HG03135 (cell line): ENCODE data around the gene TCF7L2.
"Not testable (repeated sequence)": the region's sequence is repeated elsewhere in the genome, so short reads cannot be mapped to it uniquely, and the experiment has no call there.

Experiments
- ATAC-seq: cut with Tn5 transposase; IDR thresholded peaks from one replicate; pipeline ENCODE4 v1.9.1; 2021; ENCODE audit warnings: mild to moderate bottlenecking, moderate library complexity; ENCODE audit not compliant: unreplicated experiment

The TCF7L2 gene

DNA sequence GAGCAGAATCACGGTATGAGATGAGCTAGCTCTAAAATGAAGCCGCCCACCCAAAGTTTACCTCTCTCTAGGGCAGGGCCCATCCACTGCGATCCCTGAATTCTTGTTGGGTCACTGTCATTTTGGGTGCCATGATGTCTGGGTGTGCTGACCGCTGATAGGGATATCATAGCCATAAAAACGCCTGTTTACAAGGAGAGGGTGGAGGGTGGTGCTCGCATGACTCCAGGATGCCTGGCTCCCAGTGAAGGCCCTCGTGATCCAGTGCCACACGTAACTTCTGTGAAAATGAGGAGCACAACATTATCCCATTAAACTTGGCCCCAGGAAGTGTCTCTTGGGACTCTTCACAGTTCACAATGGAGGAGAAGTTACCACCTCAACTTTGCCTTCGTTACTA, 139.5 kb downstream of the TCF7L2 start:
- no peak for ATAC-seq

DNA sequence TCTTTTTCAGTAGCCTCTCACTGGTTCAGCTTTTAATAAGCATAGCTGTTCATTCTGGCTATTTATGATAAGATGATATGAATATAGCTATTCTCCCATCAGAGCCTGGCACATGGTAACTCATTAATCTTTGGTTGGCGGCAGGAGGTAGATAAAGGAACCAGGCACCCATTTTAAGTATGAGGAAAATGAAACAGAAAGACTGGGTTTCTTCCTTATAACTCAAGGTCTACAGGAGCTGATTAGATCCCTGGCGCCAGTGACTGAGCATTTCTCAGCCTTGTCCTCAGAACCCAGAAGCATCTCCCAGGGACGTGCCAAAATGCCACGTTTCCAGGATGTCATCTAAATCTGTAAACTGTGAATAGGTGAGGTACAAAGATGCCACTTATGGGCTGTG, 141.9 kb downstream of the TCF7L2 start:
- no peak for ATAC-seq

DNA sequence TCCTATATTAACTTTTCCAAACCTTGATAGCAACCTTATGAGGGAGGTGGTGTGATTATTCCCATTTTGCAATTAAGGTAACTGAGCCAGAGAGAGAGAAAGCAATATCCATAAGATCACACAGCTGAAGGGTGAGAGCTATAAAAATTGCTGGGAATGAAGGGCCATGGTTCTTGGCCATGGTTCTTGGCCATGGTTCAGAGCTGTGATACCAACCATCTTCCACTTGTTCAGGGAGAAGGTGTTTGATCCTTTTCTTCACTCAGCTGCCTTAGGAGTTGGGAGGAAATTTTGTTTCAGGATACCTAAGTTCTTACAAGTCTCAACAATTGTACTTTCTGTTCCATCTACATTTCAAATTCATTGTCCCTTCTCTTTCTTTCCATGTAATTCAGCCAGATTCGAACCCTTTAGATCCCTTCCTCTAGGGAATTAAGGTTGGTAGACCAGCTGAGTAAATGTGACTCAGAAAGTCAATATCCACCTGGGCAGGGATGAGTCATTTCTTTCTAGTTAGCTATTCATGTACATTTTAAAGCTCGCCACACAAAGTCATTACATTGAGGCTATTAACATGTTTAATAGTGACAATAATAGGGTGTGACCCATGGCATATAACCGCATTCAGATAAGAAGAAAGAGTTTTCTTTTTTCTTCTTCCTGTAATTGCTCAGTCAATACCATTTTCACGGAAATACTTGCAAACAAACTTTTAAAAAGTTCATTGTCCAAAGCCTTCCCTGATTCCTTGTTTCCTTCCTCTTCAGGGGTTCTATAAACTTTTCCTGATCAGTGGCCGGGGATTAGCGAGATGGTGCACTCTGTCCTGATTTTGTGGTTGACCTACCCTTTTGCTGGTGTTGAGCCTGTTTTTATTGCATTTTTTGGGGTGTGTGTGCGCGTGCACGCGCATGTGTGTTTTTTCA, 143.4 kb downstream of the TCF7L2 start:
- peak; percentile 50 for ATAC-seq

DNA sequence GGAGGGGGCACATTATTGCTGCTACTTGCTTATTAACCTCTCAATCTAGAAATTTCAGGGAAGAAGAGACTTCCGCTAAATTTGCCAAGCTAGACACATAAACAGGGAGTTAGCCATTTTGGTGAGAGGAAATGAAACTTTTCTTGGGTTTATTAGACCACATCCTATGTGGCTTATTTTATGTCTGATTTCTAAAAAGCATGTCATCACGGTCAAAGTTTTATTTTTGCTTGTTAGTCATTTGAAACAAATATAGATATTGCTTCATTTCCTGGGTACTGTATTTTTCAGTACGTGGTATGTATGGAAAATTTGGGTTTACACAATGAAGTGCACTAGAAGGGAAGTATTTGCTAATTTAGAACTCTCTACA, 144.1 kb downstream of the TCF7L2 start:
- no peak for ATAC-seq

DNA sequence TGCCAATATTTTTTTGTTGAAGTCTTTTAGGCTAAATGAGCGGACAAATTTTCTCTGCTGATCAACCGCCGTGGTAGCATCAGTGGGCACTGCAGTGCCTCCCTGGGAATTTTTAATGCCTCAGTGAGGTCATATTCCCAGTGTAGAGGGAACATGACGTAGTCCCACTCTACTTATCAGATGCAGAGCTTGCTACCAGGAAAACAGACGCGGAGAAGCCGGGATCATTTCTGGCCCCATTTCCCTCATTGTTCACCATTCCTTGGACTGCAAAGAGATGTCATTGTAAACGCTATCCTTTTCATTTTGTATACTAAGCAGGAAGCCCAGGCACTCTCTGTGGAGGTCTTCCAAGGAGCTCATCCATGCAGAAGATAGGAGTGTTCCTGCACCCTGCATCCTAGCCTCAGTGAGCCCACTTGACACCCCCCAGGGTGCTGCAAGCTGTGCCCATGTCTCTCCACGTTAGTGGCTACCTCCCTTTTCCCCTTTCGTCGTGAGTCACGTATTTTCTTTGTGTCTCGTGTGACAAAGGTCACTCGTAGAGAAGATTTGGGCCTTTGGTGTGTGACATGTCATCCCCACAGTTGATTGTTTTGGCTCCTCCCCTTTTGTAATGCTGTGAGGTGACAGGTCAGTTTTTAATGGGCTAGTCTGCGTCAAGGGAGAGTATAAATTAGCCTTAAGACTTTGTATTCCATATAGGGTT, 145.5 kb downstream of the TCF7L2 start:
- ATAC-seq, result no peak

DNA sequence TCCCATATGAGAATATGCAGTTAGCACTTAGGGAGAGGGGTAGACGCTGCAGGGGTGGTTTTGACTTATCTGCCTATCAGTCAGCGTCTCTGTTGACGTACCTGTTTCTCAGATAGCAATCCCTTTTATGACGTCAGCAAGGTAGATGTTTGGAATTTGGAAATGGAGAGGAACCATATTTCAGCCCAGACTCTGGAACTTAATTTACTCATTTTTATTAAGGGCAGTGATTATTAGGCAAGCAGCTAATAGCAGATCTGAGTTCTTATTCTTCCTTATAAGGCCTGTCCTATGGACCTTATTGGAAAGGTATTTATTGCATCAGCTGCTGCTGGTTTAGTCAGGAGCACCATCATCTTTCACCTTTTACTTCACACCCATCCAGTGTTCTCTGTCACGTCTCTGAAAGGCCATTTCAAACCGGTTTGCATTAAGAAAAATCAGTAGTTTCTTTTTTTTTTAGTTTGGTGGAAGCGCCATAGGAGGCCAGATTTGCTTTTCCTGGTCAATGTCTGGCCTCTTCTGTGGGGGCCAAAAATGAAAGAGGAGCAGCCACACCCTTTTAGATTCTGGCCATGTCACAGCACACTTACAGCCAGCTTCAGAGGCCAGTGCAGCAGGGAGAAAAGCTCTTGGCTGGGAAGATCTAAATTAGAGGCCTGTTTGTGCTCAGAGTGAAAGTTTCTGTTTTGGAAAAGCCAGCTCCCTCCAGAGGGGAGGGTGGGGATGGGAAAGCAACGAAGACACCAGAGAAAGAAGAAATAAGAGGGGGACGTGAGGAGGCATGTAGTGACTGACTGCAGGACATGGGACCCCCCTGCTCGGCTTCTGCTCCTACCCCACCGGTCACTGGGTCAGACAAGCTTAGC, 146.3 kb downstream of the TCF7L2 start:
- no peak for ATAC-seq

DNA sequence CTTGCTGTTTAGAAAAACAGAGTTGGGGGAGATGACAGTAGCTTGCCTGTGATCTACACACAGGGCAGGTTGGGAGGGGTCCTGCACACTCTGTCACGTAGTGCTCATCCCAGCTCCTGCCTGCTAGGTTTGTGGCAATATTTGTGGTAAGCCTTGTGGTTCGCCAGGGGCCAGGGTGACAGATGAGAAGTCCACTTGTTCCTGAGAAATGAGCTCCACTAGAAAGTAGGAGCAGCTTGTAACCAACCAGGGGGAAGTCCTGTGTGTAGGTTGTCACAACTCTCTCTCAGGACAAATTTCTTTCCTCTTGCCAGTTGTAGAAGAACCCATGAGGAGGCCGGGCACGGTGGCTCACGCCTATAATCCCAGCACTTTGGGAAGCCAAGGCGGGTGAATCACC, 147.0 kb downstream of the TCF7L2 start:
- no peak for ATAC-seq

DNA sequence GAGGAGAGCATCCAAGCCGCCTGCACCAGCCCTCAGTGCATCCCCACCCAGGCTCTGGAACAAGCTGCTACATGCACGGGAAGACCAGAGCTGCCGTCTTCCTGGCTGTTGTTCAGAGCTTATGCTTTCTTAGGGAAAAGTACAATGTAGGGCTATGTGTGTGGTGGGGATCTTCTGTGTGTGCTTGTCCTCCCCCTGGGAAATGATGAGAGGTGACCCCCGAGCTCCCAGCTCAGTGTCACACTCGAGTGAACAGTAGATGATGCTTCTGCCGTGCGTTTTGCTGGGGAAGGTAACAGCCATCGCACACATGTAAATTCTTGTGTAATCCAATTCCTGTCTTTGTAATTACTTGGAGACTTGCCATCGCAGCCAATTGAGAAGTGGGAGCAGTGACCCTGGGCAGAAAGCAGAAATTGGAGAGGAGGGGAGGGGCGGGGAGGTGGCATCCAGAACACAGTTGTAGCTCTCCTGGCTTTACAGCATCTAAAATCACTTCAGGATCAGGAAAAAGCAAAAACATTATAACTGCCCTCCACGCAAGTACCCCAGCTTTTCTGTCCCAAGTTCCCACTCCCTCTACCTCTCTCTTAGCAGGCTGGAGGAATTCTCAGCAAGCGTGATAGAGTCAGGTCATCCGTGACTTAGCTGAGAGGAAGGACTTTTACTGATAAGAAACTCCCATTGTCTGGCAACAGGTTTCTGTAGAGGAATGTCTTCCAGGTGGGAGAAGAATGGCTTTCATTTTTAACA, 149.6 kb downstream of the TCF7L2 start:
- ATAC-seq, result no peak

DNA sequence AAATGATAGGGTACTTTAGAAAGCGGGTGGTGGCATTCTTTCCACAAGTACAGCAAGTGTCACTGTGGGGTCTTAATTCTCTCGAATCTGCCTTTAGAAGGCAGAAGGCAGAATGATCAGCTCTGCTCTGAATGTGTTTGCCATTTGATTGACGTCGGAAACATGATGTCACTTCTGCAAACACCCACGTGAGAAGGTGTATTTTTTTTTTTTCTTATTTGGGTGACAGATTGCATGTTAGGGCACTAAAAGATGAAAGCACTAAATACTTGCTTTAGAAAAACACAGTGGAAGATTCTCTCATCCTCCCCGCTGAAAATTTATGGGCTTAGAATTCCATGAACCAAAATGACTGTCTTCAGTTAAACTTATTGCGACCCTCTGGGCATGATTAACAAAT, 150.2 kb downstream of the TCF7L2 start:
- no peak for ATAC-seq

DNA sequence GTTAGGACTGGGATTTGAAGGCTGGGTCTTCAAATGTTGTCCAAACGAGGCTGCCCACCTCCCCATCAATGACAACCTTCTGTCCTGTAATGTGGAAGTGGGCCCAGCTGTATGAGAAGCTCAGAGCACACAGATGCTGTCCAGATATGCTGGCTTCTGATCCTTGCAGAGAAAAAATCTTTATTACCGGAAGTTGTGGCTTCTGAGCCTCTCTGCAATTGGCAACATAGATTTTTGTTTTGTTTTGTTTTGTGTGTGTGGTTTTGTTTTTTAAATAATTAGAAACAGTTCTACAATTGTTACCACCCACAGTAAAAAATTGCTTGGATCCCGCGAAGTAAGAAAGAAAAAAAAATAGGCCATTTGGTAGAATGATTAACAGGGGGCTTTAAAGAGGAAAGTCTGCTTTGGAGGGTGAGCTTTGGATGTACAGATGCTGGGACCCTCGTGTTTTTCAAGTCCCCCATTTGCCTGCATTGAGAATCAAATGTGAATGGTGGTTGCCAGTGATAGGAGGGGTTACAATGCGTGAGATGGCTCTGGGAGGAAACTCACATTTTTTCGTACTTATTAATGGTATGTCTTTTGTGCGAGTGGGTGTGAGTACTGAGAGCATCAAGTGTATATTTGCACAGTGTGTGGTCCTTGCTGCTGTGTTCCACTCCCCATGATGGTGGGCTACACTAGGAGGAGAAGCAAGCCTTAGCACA, 153.2 kb downstream of the TCF7L2 start:
- ATAC-seq, result no peak

DNA sequence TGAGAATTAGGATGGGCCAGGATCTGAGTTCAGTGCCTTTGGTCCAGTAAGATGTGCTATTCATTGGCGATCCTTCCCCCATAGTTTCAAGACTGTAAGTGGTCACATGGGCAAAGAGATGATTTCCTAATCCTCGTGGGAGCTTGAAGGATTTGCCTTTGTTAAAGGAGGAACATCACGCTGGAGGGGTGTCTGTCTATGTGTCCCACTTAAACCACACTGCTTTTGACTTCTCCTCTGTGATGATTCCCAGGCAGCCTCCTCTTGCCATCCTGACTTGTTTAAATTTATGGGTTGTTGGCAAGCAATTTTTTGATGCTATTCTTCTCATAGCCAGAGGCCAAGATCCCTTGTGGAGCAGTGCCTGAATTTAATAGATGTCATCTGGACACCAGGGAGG, 154.0 kb downstream of the TCF7L2 start:
- ATAC-seq, result no peak

DNA sequence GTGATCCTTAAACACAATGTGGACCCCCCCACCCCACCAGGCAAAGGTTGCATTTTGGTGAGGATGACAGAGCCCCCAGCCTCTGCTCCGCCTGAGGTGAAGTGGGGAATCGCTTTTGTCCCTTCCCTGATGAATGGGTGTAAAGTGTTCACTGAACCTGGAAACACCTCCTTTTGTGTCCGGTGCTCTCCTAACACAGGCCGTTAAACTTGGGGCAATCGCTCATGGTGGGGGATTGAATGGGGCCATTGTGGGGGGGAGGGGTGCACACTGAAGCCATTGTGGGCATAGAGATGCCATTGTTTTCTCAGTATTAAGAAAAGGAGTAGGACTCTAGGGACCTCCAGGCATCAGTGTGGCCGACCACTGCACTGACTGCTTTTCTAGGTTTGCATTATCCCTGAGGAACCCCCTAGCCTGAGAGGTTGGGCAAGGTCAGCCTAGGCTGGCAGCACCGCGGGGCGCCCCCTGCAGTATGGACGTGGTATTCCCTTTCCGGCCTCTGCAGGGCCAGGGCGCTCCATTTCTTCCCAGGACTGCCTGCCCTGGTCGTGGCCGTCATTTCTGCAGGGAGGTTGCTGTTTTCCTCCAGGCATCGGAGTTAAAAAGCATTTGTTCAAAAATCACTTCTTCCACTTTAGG, 158.3 kb downstream of the TCF7L2 start:
- ATAC-seq, result no peak

DNA sequence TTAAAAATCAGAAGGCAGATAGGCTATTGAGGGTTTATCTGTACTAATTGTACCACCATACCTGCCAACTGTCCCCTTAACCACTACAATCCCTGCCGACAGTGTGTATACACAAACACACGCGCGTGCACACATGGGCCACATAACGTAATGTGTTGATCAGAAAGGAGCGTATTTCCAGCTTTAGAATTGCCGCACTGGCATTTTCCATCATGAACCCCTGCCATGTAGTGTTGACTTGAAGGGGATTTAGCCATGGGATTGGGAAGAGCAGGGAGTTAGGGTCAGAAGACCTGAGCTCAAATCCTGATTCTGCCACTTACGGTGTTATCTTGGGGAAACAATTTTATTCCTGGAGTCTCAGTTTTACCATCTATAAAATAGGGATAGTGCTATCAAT, 158.9 kb downstream of the TCF7L2 start:
- ATAC-seq, result no peak

DNA sequence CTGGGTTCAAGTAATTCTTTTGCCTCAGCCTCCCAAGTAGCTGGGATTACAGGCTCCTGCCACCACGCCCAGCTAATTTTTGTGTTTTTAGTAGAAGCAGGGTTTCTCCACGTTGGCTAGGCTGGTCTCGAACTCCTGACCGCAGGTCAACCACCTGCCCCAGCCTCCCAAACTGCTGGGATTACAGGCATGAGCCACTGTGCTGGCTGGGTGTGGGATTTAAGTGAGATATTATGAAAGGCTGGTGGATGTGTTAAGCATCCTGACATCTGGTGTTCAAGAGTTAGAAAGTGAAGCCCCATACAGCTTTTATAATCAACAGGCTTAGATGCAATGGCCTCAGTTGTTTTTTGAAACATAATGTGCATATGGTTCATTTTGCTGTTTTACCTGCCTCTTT, 159.4 kb downstream of the TCF7L2 start:
- not testable (repeated sequence) for ATAC-seq

DNA sequence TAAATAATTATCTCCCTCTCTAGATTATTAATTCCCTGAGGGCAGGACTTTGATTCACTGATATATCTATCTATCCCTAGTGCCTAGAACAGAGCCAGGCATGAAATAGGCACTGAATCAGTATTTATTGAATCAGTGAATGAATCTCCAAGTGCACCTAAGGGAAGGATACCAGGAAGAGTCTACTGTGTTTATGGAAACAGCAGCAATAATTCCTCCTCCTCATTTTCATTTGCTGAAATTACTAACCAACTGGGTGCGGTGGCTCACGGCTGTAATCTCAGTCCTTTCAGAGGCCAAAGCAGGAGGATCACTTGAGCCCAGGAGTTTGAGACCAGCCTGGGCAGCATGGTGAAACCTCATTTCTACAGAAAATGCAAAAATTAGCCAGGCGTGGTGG, 161.2 kb downstream of the TCF7L2 start:
- no peak for ATAC-seq

DNA sequence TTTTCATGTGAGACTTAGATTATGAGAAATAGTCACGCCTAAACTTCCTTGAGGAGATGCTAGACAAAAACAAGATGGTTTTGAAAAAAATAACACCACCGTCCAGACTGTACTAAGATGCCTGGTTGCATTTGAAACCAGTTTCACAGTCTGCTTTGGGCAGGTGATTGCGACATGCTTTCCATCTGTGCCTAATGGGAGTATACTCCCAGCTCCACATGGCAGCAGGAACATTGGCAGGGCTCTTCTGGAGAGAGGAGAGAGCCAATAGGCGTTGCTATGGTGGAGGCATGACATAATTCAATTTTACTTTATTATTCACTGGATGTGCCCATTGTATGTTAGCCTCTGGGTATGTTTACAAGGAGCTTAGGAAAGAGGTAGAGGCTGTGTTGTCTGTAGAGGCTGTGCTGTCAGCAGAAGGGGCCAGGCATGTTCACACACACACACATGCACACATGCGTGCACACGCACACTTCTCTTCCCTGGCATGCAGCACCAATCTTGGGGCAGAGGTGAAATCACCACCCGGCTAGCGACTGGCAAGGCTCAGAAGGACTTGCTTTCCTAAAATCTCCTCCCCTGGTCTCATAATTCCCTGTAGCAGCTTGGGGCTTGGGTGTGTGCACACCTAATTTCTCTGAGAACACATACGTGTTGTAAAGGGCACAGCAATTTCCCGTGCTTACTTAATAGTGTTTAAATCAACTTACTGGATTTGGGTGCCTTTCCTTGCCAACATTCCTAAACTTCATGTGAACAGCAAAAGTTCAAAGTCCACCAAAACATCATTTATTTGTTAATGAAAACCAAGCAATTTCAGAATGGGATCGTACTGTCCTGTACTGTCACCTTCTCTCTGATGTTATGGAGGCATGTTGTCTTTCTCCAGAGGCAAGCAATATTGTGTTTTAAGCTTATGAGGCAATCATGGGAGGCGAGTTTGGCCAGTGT, 162.1 kb downstream of the TCF7L2 start:
- no peak for ATAC-seq

DNA sequence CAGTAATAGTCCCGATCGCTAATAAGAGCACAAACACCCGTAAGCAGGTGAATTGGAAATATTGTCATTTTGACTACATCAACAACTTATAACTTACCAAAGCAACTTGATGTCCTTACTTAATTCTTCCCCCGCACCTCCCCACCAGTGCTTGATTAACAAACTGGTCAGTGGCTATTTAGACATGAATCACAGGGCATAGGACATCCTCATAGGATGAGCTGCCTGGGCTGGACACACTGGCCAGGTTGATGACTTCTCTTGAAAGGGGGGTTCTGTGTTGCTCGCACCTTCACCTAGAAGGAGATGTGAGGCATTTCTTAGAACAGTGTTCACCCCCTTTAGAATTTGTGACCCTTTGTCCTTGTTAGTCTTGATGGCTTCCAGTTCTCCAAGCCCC, 163.2 kb downstream of the TCF7L2 start:
- ATAC-seq, result no peak

DNA sequence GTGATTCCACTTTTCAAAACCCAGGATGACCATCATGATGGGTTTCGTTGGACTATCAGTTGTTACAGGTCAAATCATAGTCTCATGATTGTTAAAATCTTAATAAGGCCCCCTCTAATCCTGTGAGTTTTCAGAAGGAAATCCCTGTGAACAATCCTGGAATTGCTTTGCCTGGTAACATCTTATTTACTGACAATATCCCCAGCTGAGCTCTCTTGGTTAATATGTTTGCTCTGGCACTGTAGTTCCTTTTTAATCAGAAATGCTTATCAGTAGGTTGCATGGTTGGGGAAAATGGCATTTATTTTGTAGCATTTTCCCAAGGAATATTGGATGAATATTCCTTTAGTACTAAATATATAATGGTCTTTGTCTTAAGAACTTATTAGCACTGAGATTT, 163.9 kb downstream of the TCF7L2 start:
- ATAC-seq, result no peak
